Body of pancreas (tissue), 4 donors: Measurements from ENCODE around the gene TEPSIN.

Experiments used
- CTCF ChIP-seq, 7 experiments: fragments of 450-650 bp in 4 of 7; fragments of 200-600 bp in 3 of 7; sonication (generic) in 3 of 7; IDR thresholded peaks; one replicate each; pipeline ENCODE4 v1.5.1; 2016 to 2019; ENCODE audit warnings: antibody characterized with exemption in 7 of 7
- POLR2A ChIP-seq, 3 donors: fragments of 450-650 bp; IDR thresholded peaks; one replicate each; pipeline ENCODE4 v1.6.1; 2016; ENCODE audit warnings: antibody characterized with exemption in 3 of 3, mild to moderate bottlenecking in 2 of 3

DNA sequence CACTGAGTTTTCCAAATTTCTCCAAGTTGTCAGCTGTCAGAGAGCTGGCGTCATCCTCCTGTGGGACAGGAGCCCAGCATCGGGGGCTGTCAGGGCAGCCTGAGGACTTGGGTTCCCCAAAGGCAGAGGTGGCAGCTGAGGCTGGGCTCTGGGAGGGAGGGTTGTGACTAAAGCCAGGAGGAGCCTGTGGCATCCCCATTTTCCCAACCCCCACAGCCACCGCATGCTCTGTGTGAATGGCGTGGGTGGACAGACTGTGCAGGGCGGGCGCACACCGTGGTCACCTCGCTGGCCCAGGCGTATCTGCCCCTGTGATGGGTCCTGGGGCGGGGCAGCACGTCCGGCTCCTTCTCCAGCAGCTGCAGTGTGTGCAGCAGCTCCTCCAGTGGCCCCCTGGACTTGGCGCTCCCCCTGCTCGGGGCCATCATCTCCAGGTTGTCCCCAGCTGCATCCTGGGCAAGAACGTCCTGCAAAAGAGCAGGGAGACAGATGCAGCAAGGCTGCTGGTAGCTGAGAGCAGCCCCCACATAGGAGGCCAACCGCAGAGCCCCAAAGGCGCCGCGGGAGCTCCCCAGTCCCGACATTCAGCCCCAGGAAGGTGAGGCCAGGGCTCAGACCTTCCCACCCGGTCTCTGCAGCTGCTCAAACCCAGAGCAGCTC, 40.9 kb downstream of the TEPSIN start:
- no peak for TF ChIP-seq CTCF (IDR thresholded peaks at IDR 0.05)
- no peak for TF ChIP-seq POLR2A (IDR thresholded peaks at IDR 0.05)
